Measurements from ENCODE around the gene FNIP2.

DNA sequence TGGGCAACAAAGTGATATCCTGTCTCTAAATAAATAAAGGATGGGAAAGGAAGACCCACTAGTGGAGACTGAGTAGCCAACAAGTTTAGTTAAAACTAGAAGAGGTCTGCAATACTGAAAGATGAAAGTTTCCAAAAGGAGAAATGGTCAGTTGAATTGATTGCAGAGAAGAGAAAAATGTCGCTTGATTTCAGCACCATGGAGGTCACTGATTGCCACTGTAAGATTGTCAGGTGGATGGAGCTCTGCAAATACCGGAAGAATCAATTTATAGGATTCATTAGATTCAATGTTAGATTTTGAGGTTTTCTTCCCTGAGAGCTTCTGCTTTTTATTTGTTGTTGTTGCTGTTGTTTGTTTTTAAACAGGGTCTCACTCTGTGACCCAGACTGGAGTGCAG lies 5.4 kb upstream of the FNIP2 start:
- TF ChIP-seq, protein P1, sequence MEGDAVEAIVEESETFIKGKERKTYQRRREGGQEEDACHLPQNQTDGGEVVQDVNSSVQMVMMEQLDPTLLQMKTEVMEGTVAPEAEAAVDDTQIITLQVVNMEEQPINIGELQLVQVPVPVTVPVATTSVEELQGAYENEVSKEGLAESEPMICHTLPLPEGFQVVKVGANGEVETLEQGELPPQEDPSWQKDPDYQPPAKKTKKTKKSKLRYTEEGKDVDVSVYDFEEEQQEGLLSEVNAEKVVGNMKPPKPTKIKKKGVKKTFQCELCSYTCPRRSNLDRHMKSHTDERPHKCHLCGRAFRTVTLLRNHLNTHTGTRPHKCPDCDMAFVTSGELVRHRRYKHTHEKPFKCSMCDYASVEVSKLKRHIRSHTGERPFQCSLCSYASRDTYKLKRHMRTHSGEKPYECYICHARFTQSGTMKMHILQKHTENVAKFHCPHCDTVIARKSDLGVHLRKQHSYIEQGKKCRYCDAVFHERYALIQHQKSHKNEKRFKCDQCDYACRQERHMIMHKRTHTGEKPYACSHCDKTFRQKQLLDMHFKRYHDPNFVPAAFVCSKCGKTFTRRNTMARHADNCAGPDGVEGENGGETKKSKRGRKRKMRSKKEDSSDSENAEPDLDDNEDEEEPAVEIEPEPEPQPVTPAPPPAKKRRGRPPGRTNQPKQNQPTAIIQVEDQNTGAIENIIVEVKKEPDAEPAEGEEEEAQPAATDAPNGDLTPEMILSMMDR (IDR thresholded peaks at IDR 0.05): no peak
- TF ChIP-seq EP300 (IDR thresholded peaks at IDR 0.05): no peak
